OCI-LY1 (cell line): ENCODE measurements around the gene KIRREL3.

Experiments used
- H2AFZ ChIP-seq: fragments of 200-600 bp; sonication (generic), shearing (Covaris generic); 2 replicates; pipeline ENCODE4 v1.6.0; 2014; ENCODE audit warnings: antibody characterized with exemption, mild to moderate bottlenecking, low read length
- H3F3A ChIP-seq: fragments of 200-600 bp; sonication (generic), shearing (Covaris generic); 2 replicates; pipeline ENCODE4 v1.6.0; 2014; ENCODE audit warnings: mild to moderate bottlenecking, antibody characterized with exemption, low read length, moderate library complexity; ENCODE audit not compliant: insufficient read depth
- H3K27ac ChIP-seq: fragments of 200-600 bp; sonication (generic); 2 replicates; pipeline ENCODE4 v1.5.1; 2014; ENCODE audit warnings: low read length, mixed run types, mild to moderate bottlenecking, low read depth; ENCODE audit not compliant: poor library complexity, severe bottlenecking
- H3K27me3 ChIP-seq: fragments of 200-600 bp; sonication (generic); 2 replicates; pipeline ENCODE4 v1.6.0; 2014; ENCODE audit warnings: antibody characterized with exemption, mild to moderate bottlenecking, low read length, moderate library complexity; ENCODE audit not compliant: insufficient read depth
- H3K36me3 ChIP-seq: fragments of 200-600 bp; sonication (generic); 2 replicates; pipeline ENCODE4 v1.6.1; 2014; ENCODE audit warnings: mild to moderate bottlenecking, antibody characterized with exemption, low read length, moderate library complexity, mixed read lengths; ENCODE audit not compliant: insufficient read depth
- H3K4me1 ChIP-seq: fragments of 200-600 bp; sonication (generic); 2 replicates; pipeline ENCODE4 v1.5.1; 2014; ENCODE audit warnings: mild to moderate bottlenecking, low read length, moderate library complexity; ENCODE audit not compliant: insufficient read depth, severe bottlenecking
- H3K4me2 ChIP-seq: fragments of 200-600 bp; sonication (generic), shearing (Covaris generic); 2 replicates; pipeline ENCODE4 v1.6.1; 2014; ENCODE audit warnings: low read length
- H3K4me3 ChIP-seq: fragments of 200-600 bp; sonication (generic); 2 replicates; pipeline ENCODE4 v1.5.1; 2014; ENCODE audit warnings: low read length, low read depth, mild to moderate bottlenecking, mixed read lengths; ENCODE audit not compliant: poor library complexity, severe bottlenecking
- H3K79me2 ChIP-seq: fragments of 200-600 bp; shearing (Covaris generic); 2 replicates; pipeline ENCODE4 v1.6.1; 2016; ENCODE audit warnings: mixed run types, low read length, mixed read lengths; ENCODE audit not compliant: insufficient read depth
- H3K9ac ChIP-seq: fragments of 200-600 bp; sonication (generic), shearing (Covaris generic); 2 replicates; pipeline ENCODE4 v1.6.1; 2014; ENCODE audit warnings: mild to moderate bottlenecking, low read length, mixed read lengths
- H3K9me2 ChIP-seq: fragments of 200-600 bp; sonication (generic), shearing (Covaris generic); 2 replicates; pipeline ENCODE4 v1.6.1; 2014; ENCODE audit warnings: low read depth, mild to moderate bottlenecking, low read length, mixed read lengths
- H3K9me3 ChIP-seq: fragments of 200-600 bp; shearing (Covaris generic); 2 replicates; pipeline ENCODE4 v1.6.1; 2014; ENCODE audit warnings: low read length, mixed read lengths
- H4K20me1 ChIP-seq: fragments of 200-600 bp; sonication (generic), shearing (Covaris generic); 2 replicates; pipeline ENCODE4 v1.6.0; 2016; ENCODE audit warnings: mild to moderate bottlenecking, low read length; ENCODE audit not compliant: insufficient read depth
- EZH2 ChIP-seq: fragments of 200-600 bp; sonication (generic), shearing (Covaris generic); IDR thresholded peaks from 2 replicates; pipeline ENCODE4 v1.8.0; 2017; ENCODE audit warnings: borderline replicate concordance, mixed run types, mild to moderate bottlenecking, antibody characterized with exemption, low read length, moderate library complexity, mixed read lengths
- TF ChIP-seq, protein P1 (sequence below): fragments of 200-600 bp; sonication (generic), shearing (Covaris generic); IDR thresholded peaks from 2 replicates; pipeline ENCODE4 v1.5.1; 2017; ENCODE audit warnings: mild to moderate bottlenecking, antibody characterized with exemption, low read length, moderate library complexity, mixed read lengths

Gene KIRREL3

GRCh38 chr11:126564566-126564965 lies 436.0 kb downstream of the KIRREL3 start:
- H3K4me2 ChIP-seq = no peak overlapping the region
- no peaks in the 10 kb centered on the region for H3K27me3 ChIP-seq
- no peak overlapping the region for H3K4me3 ChIP-seq
- H2AFZ ChIP-seq = no peak overlapping the region
- H3K36me3 ChIP-seq = no peaks in the 10 kb centered on the region
- H3K9me3 ChIP-seq = no peaks in the 10 kb centered on the region
- no peak overlapping the region for H3K9ac ChIP-seq
- TF ChIP-seq, protein P1, sequence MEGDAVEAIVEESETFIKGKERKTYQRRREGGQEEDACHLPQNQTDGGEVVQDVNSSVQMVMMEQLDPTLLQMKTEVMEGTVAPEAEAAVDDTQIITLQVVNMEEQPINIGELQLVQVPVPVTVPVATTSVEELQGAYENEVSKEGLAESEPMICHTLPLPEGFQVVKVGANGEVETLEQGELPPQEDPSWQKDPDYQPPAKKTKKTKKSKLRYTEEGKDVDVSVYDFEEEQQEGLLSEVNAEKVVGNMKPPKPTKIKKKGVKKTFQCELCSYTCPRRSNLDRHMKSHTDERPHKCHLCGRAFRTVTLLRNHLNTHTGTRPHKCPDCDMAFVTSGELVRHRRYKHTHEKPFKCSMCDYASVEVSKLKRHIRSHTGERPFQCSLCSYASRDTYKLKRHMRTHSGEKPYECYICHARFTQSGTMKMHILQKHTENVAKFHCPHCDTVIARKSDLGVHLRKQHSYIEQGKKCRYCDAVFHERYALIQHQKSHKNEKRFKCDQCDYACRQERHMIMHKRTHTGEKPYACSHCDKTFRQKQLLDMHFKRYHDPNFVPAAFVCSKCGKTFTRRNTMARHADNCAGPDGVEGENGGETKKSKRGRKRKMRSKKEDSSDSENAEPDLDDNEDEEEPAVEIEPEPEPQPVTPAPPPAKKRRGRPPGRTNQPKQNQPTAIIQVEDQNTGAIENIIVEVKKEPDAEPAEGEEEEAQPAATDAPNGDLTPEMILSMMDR = no peak
- TF ChIP-seq EZH2 = no peak
- no peak overlapping the region for H3K27ac ChIP-seq
- H3K79me2 ChIP-seq = no peaks in the 10 kb centered on the region
- H3K9me2 ChIP-seq = no peaks in the 10 kb centered on the region
- no peaks in the 10 kb centered on the region for H3F3A ChIP-seq
- H3K4me1 ChIP-seq = no peaks in the 10 kb centered on the region
- H4K20me1 ChIP-seq = no peaks in the 10 kb centered on the region

- no peaks in the 10 kb centered on the region for H4K20me1 ChIP-seq
- H3K9me2 ChIP-seq = no peaks in the 10 kb centered on the region
- H3K4me1 ChIP-seq = no peaks in the 10 kb centered on the region
- no peaks in the 10 kb centered on the region for H3K36me3 ChIP-seq
- H3K9ac ChIP-seq = no peak overlapping the region
- no peaks in the 10 kb centered on the region for H3K27me3 ChIP-seq
- H3K9me3 ChIP-seq = no peaks in the 10 kb centered on the region
- H3K4me3 ChIP-seq = no peak overlapping the region
- no peaks in the 10 kb centered on the region for H3K79me2 ChIP-seq
- no peak overlapping the region for H3K27ac ChIP-seq
- TF ChIP-seq, protein P1 = no peak
- TF ChIP-seq EZH2 = no peak
- H3K4me2 ChIP-seq = no peak overlapping the region
- no peak overlapping the region for H2AFZ ChIP-seq
- no peaks in the 10 kb centered on the region for H3F3A ChIP-seq
These were observed 439.2 kb downstream of the KIRREL3 start for GRCh38 chr11:126561327-126561893.

DNA sequence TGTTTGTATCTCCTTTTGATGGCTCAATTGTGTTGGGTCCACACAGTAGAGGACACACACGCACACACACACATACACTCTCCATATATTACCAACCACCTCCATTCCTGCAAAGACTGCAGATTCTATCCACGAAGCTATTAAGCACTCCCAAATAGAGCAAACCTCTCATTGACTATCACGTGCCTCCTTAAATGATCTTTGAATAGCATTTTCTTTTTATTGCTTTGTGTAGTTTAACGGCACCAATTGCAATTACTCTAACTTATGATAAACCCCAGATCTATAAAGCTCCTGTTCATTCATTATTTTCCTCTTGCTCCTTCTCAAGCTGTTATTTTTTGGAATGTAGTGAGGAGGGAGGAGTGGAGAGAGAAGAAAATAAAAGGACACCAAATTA lies 440.3 kb downstream of the KIRREL3 start:
- H3K9me3 ChIP-seq = no peaks in the 10 kb centered on the region
- no peaks in the 10 kb centered on the region for H3K9me2 ChIP-seq
- no peaks in the 10 kb centered on the region for H3F3A ChIP-seq
- H2AFZ ChIP-seq = no peak overlapping the region
- no peaks in the 10 kb centered on the region for H3K27me3 ChIP-seq
- H3K27ac ChIP-seq = no peak overlapping the region
- no peaks in the 10 kb centered on the region for H3K79me2 ChIP-seq
- TF ChIP-seq EZH2 = no peak
- TF ChIP-seq, protein P1 = no peak
- H3K36me3 ChIP-seq = no peaks in the 10 kb centered on the region
- no peaks in the 10 kb centered on the region for H3K4me1 ChIP-seq
- H3K4me2 ChIP-seq = no peak overlapping the region
- H3K9ac ChIP-seq = no peak overlapping the region
- no peak overlapping the region for H3K4me3 ChIP-seq
- no peaks in the 10 kb centered on the region for H4K20me1 ChIP-seq
